GDM1 (cell line): ENCODE results near the gene EPB41L2.
"Not testable (repeated sequence)": the region's sequence is repeated elsewhere in the genome, so short reads cannot be mapped to it uniquely, and the experiment has no call there.

Source experiments
- DNase-seq: peaks from one replicate; lab custom pipeline; 2025; lab: John Stamatoyannopoulos, UW

EPB41L2 gene

GRCh38 chr6:131003488-131004386, 59.3 kb downstream of the EPB41L2 start:
- DNase-seq: no peak

- no peak for DNase-seq
These were observed 60.4 kb downstream of the EPB41L2 start for GRCh38 chr6:131002661-131002980.

- DNase-seq: no peak
These were observed 60.9 kb downstream of the EPB41L2 start for GRCh38 chr6:131001945-131002660.

- no peak for DNase-seq
These were observed 61.8 kb downstream of the EPB41L2 start for GRCh38 chr6:131001111-131001736.

- DNase-seq: no peak
These were observed 62.5 kb downstream of the EPB41L2 start for GRCh38 chr6:131000544-131000943.

- no peak for DNase-seq
These were observed 65.8 kb downstream of the EPB41L2 start for GRCh38 chr6:130997061-130997753.

GRCh38 chr6:130996635-130997034, 66.4 kb downstream of the EPB41L2 start:
- no peak for DNase-seq

GRCh38 chr6:130995783-130996447, 67.1 kb downstream of the EPB41L2 start:
- no peak for DNase-seq

GRCh38 chr6:130994319-130995097, 68.5 kb downstream of the EPB41L2 start:
- DNase-seq: no peak

GRCh38 chr6:130993292-130993765, 69.7 kb downstream of the EPB41L2 start:
- no peak for DNase-seq

GRCh38 chr6:130991422-130992137, 71.5 kb downstream of the EPB41L2 start:
- DNase-seq: no peak

- DNase-seq: not testable (repeated sequence)
These were observed 75.5 kb downstream of the EPB41L2 start for GRCh38 chr6:130987539-130987938.

GRCh38 chr6:130985115-130985514, 77.9 kb downstream of the EPB41L2 start:
- DNase-seq: no peak

- no peak for DNase-seq
These were observed 80.0 kb downstream of the EPB41L2 start for GRCh38 chr6:130982941-130983456.

GRCh38 chr6:130982135-130982534, 80.9 kb downstream of the EPB41L2 start:
- DNase-seq: no peak

GRCh38 chr6:130981409-130981808, 81.6 kb downstream of the EPB41L2 start:
- no peak for DNase-seq

GRCh38 chr6:130980310-130981032, 82.6 kb downstream of the EPB41L2 start:
- DNase-seq: no peak

GRCh38 chr6:130978660-130979396, 84.2 kb downstream of the EPB41L2 start:
- DNase-seq: no peak
